Gastroesophageal sphincter (tissue), 4 donors: ENCODE results near the gene FAM89B. TPM values are rescaled to one million over a fixed set of nuclear protein-coding genes. Genes with fewer than 3 reads are reported as not detected.

ENCODE experiments used
- ATAC-seq: fragments of 150-250 bp; one replicate; pipeline ENCODE4 v1.9.1; 2016; ENCODE audit warnings: mild to moderate bottlenecking, moderate library complexity
- H3K27ac ChIP-seq, 4 donors: fragments of 200-600 bp; sonication (generic) in 3 of 4; 1 replicate in 3 of 4; 2 replicates in 1 of 4; pipeline ENCODE4 v1.5.1; 2016 to 2019
- H3K27me3 ChIP-seq: fragments of 200-600 bp; sonication (generic); one replicate; pipeline ENCODE4 v1.5.1; 2019
- H3K36me3 ChIP-seq, 2 donors: fragments of 200-600 bp; sonication (generic); one replicate each; pipeline ENCODE4 v1.5.1; 2019; ENCODE audit warnings: control low read depth in 1 of 2
- H3K4me1 ChIP-seq, 3 donors: fragments of 200-600 bp; sonication (generic); 1 replicate in 2 of 3; 2 replicates in 1 of 3; pipeline ENCODE4 v1.5.1; 2016 to 2019; ENCODE audit warnings: control low read depth in 2 of 3
- H3K4me3 ChIP-seq, 2 donors: fragments of 200-600 bp; sonication (generic); one replicate each; pipeline ENCODE4 v1.5.1; 2019; ENCODE audit warnings: mild to moderate bottlenecking in 1 of 2, moderate library complexity in 1 of 2
- H3K9me3 ChIP-seq, 3 donors: fragments of 200-600 bp; sonication (generic); one replicate each; pipeline ENCODE4 v1.5.1; 2017 to 2019; ENCODE audit warnings: control low read depth in 2 of 3
- EP300 ChIP-seq: sonication (generic); formaldehyde crosslinking; IDR thresholded peaks from one replicate; pipeline ENCODE4 v1.6.1; 2017; ENCODE audit warnings: antibody characterized with exemption, mild to moderate bottlenecking
- POLR2A ChIP-seq, 2 donors: fragments of 450-650 bp; IDR thresholded peaks; one replicate each; pipeline ENCODE4 v1.6.1; 2017; ENCODE audit warnings: antibody characterized with exemption in 2 of 2, mild to moderate bottlenecking in 2 of 2, moderate library complexity in 1 of 2
- POLR2AphosphoS5 ChIP-seq: sonication (generic); formaldehyde crosslinking; IDR thresholded peaks from one replicate; pipeline ENCODE4 v1.6.1; 2017; ENCODE audit warnings: antibody characterized with exemption
- WGBS, 2 donors: methylation state at CpG; one replicate each; pipeline ENCODE4 v1.1.5; 2018; ENCODE audit warnings: low coverage in 1 of 2; 5-methylcytosine and 5-hydroxymethylcytosine counted together
- total RNA-seq, 4 donors: library from RNA; depleted of rRNA; stranded (reverse); fragments of >200 nt; gene quantifications; one replicate each; pipeline ENCODE4 v1.1.0, GENCODE V29; 2016
- TF ChIP-seq, protein P1 (sequence below), 4 experiments: fragments of 200-600 bp in 2 of 4; fragments of 450-650 bp in 2 of 4; sonication (generic) in 1 of 4; IDR thresholded peaks; one replicate each; pipeline ENCODE4 v1.5.1; 2017 to 2019; ENCODE audit warnings: antibody characterized with exemption in 4 of 4, mild to moderate bottlenecking in 2 of 4, moderate library complexity in 2 of 4

FAM89B gene
- total RNA-seq, 4 donors from 2014 or later, result 36.6 to 68.3 (median 55.0) TPM

DNA sequence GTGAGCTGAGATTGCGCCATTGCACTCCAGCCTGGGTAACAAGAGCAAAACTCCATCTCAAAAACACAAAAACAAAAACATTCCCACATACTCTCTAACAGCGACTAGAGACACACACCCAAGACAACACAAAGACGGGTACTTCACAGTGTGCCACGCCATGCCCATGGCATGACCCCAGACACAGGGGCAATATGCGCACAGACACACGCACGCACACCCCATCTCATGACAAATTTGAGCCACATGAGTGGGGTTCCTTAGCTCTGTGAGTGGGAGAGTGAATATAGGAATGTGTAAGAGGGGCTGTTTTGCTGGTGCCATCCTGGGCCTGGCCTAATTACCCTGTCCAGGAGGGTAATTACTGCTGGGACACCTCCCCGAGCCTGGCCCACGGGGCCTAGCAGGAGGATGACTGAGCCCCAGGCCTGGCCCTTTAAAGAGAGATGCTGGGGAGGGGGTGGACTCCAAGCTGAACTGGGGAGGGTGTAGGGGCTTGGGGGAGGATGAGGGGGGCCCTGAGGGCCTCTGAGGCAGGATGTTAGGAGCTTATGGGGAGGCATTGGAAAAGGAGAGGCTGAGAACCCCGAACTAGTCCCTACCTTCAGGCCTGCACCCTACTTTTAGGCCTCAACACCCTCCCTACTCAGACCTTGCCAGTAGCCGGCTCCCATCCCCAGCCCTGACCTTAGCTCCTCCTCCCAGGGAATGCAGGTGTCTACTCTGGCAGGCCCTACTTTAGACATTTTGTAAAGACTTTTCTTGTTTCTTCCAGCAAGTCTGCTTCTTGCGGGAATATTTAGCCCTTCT, 15.7 kb upstream of the FAM89B start:
- TF ChIP-seq POLR2A (IDR thresholded peaks at IDR 0.05), result no peak
- no peak for TF ChIP-seq POLR2AphosphoS5
- TF ChIP-seq, protein P1, sequence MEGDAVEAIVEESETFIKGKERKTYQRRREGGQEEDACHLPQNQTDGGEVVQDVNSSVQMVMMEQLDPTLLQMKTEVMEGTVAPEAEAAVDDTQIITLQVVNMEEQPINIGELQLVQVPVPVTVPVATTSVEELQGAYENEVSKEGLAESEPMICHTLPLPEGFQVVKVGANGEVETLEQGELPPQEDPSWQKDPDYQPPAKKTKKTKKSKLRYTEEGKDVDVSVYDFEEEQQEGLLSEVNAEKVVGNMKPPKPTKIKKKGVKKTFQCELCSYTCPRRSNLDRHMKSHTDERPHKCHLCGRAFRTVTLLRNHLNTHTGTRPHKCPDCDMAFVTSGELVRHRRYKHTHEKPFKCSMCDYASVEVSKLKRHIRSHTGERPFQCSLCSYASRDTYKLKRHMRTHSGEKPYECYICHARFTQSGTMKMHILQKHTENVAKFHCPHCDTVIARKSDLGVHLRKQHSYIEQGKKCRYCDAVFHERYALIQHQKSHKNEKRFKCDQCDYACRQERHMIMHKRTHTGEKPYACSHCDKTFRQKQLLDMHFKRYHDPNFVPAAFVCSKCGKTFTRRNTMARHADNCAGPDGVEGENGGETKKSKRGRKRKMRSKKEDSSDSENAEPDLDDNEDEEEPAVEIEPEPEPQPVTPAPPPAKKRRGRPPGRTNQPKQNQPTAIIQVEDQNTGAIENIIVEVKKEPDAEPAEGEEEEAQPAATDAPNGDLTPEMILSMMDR (IDR thresholded peaks at IDR 0.05), result no peak
- TF ChIP-seq EP300, result no peak
- 65% methylated on average over 7 of the region's 12 CpGs; no CpG with 5 or more reads in 1 of the 2 donors for WGBS, 2 donors
- peak overlapping the region; percentile 59 to 79 for H3K4me3 ChIP-seq
- peaks cover 0 to 26% of the 10 kb centered on the region in 2 donors for H3K36me3 ChIP-seq
- no peaks in the 10 kb centered on the region for H3K27me3 ChIP-seq
- peak overlapping the region; percentile 90 to 100 (median 98) for H3K27ac ChIP-seq
- no peak for ATAC-seq
- no peaks in the 10 kb centered on the region for H3K9me3 ChIP-seq
- H3K4me1 ChIP-seq, result peaks cover 0 to 90% (median 59%) of the 10 kb centered on the region in 3 donors

DNA sequence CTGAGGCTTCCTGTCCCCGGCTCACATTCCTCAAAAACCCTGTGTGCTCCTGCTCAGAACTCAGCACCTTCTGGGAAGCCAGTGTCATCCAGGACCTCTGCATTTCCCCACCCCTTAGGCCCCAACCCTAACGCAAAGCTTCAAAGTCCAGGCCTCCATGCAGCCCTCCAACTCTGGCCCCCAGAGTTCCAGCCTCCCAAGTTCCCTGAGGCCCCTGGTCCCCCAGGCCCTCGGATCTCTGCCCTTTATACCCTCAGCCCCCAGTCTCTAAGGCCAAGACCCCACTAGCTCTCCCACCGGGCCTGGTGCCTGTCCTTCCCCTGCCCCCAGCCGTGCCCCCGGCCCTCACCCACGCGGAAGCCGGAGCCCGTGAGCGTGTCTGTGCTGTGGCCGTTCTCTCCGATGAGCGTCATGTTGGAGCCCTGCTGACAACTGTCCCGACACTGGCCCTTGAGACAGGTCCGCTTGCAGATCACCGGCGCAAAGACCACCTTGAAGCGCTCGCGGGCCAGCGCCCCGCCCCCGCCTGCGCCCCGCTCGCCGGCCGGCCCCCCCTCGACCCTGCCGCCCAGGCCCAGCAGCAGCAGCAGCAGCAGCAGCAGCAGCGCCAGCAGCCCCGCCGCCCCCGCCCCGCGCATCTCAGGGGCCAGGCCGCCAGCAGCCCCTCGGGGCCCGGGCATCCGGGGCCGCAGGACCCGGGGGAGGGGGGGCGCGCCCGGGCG, 14.9 kb upstream of the FAM89B start:
- peak overlapping the region; percentile 59 to 79 for H3K4me3 ChIP-seq
- ATAC-seq, result no peak
- H3K9me3 ChIP-seq, result no peaks in the 10 kb centered on the region
- peaks cover 0 to 82% (median 59%) of the 10 kb centered on the region in 3 donors for H3K4me1 ChIP-seq
- TF ChIP-seq POLR2AphosphoS5 (peak; percentile 78), POLR2A (IDR thresholded peaks at IDR 0.05) (no peak), EP300 (no peak)
- 0% methylated on average over 1 to 2 of the region's 47 CpGs for WGBS, 2 donors
- peaks cover 0 to 18% of the 10 kb centered on the region in 2 donors for H3K36me3 ChIP-seq
- H3K27ac ChIP-seq, result peak overlapping the region; percentile 90 to 100 (median 98)
- H3K27me3 ChIP-seq, result no peaks in the 10 kb centered on the region

DNA sequence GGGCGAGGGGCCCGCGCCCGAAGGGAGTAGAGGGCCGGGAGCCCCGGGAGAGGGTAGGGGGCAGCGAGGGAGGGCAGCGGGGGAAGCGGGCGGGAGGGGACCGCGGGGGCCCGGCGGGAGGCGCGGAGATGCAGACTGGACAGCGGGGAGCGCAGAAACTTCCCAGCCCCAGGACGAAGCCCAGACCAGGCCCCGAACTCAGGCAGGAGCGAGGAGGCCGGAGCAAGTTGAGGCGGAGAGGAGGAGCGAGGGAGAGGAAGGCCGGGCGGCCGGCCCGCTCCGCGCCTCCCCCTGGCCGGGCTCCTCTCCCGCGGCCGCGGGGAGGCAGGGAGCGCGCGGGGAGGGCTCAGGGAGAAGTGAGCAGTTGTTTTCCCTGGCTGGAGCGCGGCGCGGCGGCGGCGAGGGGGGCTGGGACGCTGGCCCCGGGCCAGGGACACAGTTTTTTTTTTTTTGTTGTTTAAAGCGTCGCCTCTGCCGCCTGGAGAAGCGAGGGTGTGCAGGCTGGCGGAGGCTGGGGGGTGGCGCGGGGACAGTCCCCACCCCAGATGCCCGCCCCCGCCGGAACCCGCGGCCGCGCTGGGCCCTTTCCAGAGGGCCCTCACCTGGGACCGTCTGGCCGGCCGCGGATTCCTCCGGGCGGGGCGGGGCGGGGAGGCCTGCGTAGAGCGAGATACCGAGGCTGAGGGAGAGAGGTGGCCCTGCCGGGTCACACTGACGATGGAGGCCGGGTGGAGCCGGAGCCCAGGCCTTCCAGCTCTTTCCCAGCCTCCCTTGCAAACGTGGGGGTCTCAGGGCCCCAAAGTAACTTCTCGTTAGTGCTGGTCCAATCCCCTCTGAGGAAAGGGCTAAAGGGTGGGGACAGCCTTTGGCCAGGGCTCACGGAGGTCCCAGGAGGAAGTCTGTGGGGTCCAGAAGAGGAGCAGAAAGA, 14.1 kb upstream of the FAM89B start, which contains the start of gene LTBP3:
Gene LTBP3, minus strand, starts transcription at position 358 of the 928 bp plus-strand sequence. CDS start 400 bp downstream, outside the sequence.
- H3K27ac ChIP-seq, result peak within 1 kb of the TSS; percentile 90 to 100 (median 98)
- no peaks in the 10 kb centered on the region for H3K27me3 ChIP-seq
- H3K4me3 ChIP-seq, result peak within 1 kb of the TSS; percentile 59 to 79
- TF ChIP-seq EP300 (no peak), POLR2A (IDR thresholded peaks at IDR 0.05) (peak; percentile 7 to 15), POLR2AphosphoS5 (peak; percentile 85)
- TF ChIP-seq, protein P1 (IDR thresholded peaks at IDR 0.05), result peak in 1 of 4 experiments; percentile 36
- H3K4me1 ChIP-seq, result peaks cover 0 to 74% (median 59%) of the 10 kb centered on the region in 3 donors
- H3K9me3 ChIP-seq, result no peaks in the 10 kb centered on the region
- peaks cover 0 to 10% of the 10 kb centered on the region in 2 donors for H3K36me3 ChIP-seq
- ATAC-seq, result peak; percentile 88
- WGBS, 2 donors, result 0% methylated on average over 4 of the region's 79 CpGs; no CpG with 5 or more reads in 1 of the 2 donors

DNA sequence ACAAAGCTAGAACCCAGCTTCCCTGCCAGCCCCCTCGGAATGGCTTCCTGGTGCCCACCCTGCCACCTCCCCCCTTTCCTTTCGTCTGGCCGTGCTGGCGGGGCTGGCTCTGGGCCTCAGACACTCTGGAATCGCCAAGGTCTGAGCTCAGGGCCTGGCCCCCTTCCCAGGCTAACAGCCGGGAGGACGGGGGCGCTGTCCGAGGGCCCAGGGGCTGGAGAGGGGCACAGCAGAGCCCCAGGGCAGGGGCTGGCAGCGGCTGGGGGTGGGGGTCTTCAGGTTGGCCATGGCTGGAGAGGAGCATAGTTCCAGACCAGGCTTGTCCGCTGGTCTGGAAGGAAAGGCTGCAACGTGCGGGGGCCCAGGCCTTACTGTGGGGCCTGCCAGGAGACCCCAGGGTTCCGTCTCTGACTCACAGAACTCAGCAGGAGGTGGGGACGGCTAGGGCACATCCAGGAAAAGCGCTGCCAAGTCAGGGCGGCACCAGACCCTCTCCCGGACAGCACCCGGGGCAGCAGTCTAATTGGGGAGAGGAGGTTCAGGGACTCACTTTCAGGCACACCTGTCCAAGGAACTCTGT, 13.3 kb upstream of the FAM89B start:
- WGBS, 2 donors, result no CpG with 5 or more reads among the region's 19 CpGs
- Histone ChIP-seq H3K36me3 (peaks cover 0 to 2% of the 10 kb centered on the region in 2 donors), H3K27me3 (no peaks in the 10 kb centered on the region), H3K9me3 (no peaks in the 10 kb centered on the region), H3K4me1 (peaks cover 0 to 67% (median 52%) of the 10 kb centered on the region in 3 donors), H3K4me3 (peak overlapping the region; percentile 59 to 79), H3K27ac (peak overlapping the region; percentile 90 to 100 (median 98))
- TF ChIP-seq POLR2A (IDR thresholded peaks at IDR 0.05), result no peak
- no peak for TF ChIP-seq EP300
- peak; percentile 52 for TF ChIP-seq POLR2AphosphoS5
- TF ChIP-seq, protein P1 (IDR thresholded peaks at IDR 0.05), result peak in 1 of 4 experiments; percentile 48
- ATAC-seq, result peak; percentile 64
